ENCODE data around the gene ANKRD40. TPM values are rescaled to one million over a fixed set of nuclear protein-coding genes. Genes with fewer than 3 reads are reported as not detected.

The ANKRD40 gene
- total RNA-seq, 120 experiments from 2014 or later, result 68.8 to 245 (median 115) TPM

Other genes with a start within 250 kb of the ANKRD40 start
- gene CHAD, start 239.0 kb downstream of the ANKRD40 start, total RNA-seq, result 10 to 100 TPM in 3 of 120 experiments, 1 to 10 TPM in 115, under 1 TPM in 2; 0.77 to 12.8 (median 3.5) TPM
- 10 to 100 TPM; 32.2 to 82.5 (median 54.8) TPM for gene RSAD1, start 229.1 kb downstream of the ANKRD40 start, total RNA-seq
- gene MYCBPAP, start 199.5 kb downstream of the ANKRD40 start, total RNA-seq, result 10 to 100 TPM in 9 of 120 experiments, 1 to 10 TPM in 111; 1.7 to 14.6 (median 5.8) TPM
- 10 to 100 TPM in 63 of 120 experiments, 1 to 10 TPM in 56, under 1 TPM in 1; 0.81 to 24.4 (median 10.4) TPM for gene EPN3, start 175.2 kb downstream of the ANKRD40 start, total RNA-seq
- 10 to 100 TPM; 29.4 to 85.3 (median 53.1) TPM for gene SPATA20, start 160.7 kb downstream of the ANKRD40 start, total RNA-seq
- gene CACNA1G, start 147.2 kb downstream of the ANKRD40 start, total RNA-seq, result 10 to 100 TPM in 118 of 120 experiments, 1 to 10 TPM in 2; 6.8 to 38.4 (median 21.8) TPM
- gene ABCC3, start 73.0 kb downstream of the ANKRD40 start, total RNA-seq, result 1 to 10 TPM in 114 of 120 experiments, under 1 TPM in 6; 0.52 to 9.2 (median 2.7) TPM
- 100 to 1,000 TPM; 151 to 348 (median 226) TPM for gene LUC7L3, start 11.7 kb upstream of the ANKRD40 start, total RNA-seq
- under 1 TPM in 2 of 120 experiments, not detected in 118; 0.33 to 0.63 TPM for gene ANKRD40CL, start 59.6 kb upstream of the ANKRD40 start, total RNA-seq
- gene WFIKKN2, start 127.7 kb upstream of the ANKRD40 start, total RNA-seq, result 10 to 100 TPM in 1 of 120 experiments, 1 to 10 TPM in 40, under 1 TPM in 79; 0.27 to 16.6 (median 0.80) TPM
- 10 to 100 TPM; 41.0 to 97.0 (median 58.6) TPM for gene TOB1, start 158.4 kb upstream of the ANKRD40 start, total RNA-seq

Measured in dorsolateral prefrontal cortex (tissue), 118 donors.